T-helper 9 cell (primary cell): ENCODE results near the gene SLC48A1.
"Not testable (repeated sequence)": the region's sequence is repeated elsewhere in the genome, so short reads cannot be mapped to it uniquely, and the experiment has no call there.

Experiments
- DNase-seq: peaks from one replicate; pipeline ENCODE4 v3.0.0-alpha.2; 2020

The SLC48A1 gene

GRCh38 chr12:47795121-47795813 is 22.2 kb downstream of the SLC48A1 start:
- DNase-seq = no peak

- DNase-seq = no peak
Observed at GRCh38 chr12:47795814-47796411, 22.9 kb downstream of the SLC48A1 start.

GRCh38 chr12:47797441-47797840 is 24.4 kb downstream of the SLC48A1 start:
- DNase-seq = no peak

GRCh38 chr12:47798382-47798948 is 25.4 kb downstream of the SLC48A1 start:
- DNase-seq = no peak

GRCh38 chr12:47799357-47799955 is 26.4 kb downstream of the SLC48A1 start:
- no peak for DNase-seq

GRCh38 chr12:47800582-47800981 is 27.5 kb downstream of the SLC48A1 start:
- no peak for DNase-seq

GRCh38 chr12:47801170-47801903 is 28.3 kb downstream of the SLC48A1 start:
- DNase-seq = no peak

- no peak for DNase-seq
Observed at GRCh38 chr12:47801904-47802246, 28.8 kb downstream of the SLC48A1 start.

GRCh38 chr12:47802312-47802711 is 29.3 kb downstream of the SLC48A1 start:
- no peak for DNase-seq

GRCh38 chr12:47803191-47803875 is 30.3 kb downstream of the SLC48A1 start:
- no peak for DNase-seq

- DNase-seq = no peak
Observed at GRCh38 chr12:47804171-47804570, 31.1 kb downstream of the SLC48A1 start.

GRCh38 chr12:47805417-47805816 is 32.4 kb downstream of the SLC48A1 start:
- DNase-seq = no peak

GRCh38 chr12:47807338-47807737 is 34.3 kb downstream of the SLC48A1 start:
- DNase-seq = no peak

- DNase-seq = peak; percentile 63
Observed at GRCh38 chr12:47808050-47808449, 35.0 kb downstream of the SLC48A1 start.

- peak; percentile 38 for DNase-seq
Observed at GRCh38 chr12:47808574-47809365, 35.7 kb downstream of the SLC48A1 start.

- DNase-seq = not testable (repeated sequence)
Observed at GRCh38 chr12:47809518-47809917, 36.5 kb downstream of the SLC48A1 start.

GRCh38 chr12:47811072-47811396 is 38.0 kb downstream of the SLC48A1 start:
- DNase-seq = no peak

GRCh38 chr12:47811581-47812484 is 38.8 kb downstream of the SLC48A1 start:
- DNase-seq = no peak

- DNase-seq = peak; percentile 85
Observed at GRCh38 chr12:47812797-47813510, 39.9 kb downstream of the SLC48A1 start.

- no peak for DNase-seq
Observed at GRCh38 chr12:47813511-47814196, 40.6 kb downstream of the SLC48A1 start.
